NCI-H526 (cell line): ENCODE data around the gene DNAJC4.

Source experiments
- DNase-seq, 2 experiments: peaks; one replicate each; lab custom pipeline; 2025; lab: John Stamatoyannopoulos, UW

The DNAJC4 gene

DNA sequence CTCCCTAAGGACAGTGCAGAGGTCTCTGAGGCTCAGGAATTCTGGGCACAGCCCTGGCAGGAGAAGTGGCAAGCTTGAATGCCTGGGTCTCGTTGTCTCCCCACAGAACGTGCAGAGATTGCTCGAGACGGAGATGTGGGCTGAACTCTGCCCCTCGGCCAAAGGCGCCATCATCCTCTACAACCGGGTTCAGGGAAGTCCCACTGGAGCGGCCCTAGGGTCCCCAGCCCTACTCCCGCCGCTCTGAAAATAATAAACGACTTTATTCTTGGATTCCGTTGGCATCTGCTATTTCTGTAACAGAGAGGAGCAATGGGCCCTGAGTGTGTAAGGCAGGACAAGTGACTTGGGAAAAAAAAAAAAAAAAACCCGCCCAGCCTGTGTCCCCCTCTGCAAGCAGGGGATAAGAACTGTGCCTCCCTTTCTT, 591 bp upstream of the DNAJC4 start:
- no peak for DNase-seq

- no peak for DNase-seq
These were observed 627 bp downstream of the DNAJC4 start for GRCh38 chr11:64230985-64231365.

DNA sequence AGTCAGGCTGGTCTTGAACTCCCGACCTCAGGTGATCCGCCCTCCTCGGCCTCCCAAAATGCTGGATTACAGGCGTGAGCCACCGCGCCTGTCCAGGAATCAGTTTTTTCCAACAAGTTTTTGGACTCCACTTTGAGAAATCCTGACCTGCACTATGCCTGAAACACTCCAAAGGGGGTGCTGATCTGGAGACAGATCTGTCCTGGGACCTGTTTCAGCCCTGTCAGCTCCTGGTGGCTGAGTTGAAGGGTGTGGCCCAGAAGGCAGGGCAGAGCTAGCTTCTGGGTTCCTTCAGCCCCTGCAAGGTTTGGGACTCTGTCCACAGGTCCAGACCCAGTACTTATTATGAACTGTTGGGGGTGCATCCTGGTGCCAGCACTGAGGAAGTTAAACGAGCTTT, 1.2 kb downstream of the DNAJC4 start:
- DNase-seq, result no peak

DNA sequence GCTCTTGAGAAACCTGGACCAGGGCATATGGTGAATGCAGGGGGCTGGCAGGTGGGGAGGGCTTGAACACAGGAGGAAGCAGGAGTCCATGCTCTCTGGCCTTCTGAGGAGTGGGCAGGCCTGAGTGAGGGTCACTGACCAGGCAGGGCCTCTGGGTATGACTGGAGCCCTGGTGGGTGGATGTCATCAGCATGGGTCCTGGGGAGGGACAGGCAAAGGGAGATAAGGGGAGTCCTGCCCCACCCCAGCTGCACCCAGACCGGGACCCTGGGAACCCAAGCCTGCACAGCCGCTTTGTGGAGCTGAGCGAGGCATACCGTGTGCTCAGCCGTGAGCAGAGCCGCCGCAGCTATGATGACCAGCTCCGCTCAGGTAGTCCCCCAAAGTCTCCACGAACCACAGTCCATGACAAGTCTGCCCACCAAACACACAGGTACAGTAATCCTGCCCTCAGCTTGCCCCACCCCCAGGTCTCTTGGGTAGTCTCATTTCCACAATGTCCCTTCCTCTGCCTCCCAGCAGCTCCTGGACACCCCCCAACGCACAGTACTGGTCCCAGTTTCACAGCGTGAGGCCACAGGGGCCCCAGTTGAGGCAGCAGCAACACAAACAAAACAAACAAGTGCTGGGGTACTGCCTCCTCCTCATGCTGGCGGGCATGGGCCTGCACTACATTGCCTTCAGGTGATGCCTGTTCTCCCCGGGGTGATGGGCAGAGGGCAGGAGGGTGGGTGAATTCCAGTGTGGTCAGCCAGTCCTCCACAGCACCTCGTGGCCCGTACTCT, 2.0 kb downstream of the DNAJC4 start:
- no peak for DNase-seq

- DNase-seq, result no peak
These were observed 2.6 kb downstream of the DNAJC4 start for GRCh38 chr11:64232967-64233315.

DNA sequence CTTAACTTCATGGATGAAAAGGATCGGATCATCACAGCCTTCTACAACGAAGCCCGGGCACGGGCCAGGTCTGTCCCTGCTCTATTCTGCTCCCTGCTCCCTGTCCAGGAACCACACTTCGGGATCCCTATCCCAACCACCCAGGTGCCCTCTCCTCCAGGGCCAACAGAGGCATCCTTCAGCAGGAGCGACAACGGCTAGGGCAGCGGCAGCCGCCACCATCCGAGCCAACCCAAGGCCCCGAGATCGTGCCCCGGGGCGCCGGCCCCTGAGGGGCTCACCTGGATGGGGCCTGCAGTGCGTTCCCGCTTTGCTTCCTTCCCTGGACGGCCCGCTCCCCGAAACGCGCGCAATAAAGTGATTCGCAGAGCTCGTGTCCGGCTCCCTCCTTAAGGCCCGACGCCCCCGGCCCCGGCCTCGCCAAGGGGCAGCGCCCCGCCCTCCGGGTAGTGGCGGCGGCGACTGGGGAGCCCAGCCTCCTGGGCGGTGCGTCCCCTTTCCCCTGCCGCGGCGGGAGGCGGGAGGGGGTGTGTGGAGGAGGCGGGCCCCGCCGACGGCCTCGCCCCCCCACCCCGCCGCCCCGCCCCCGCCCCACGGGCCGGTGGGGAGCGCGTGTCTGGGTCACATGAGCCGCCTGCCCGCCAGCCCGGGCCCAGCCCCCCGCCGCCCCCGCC, 3.7 kb downstream of the DNAJC4 start, which contains the start of gene VEGFB:
VEGFB (plus strand) TSS at position 672 of the 674 bp plus-strand sequence. CDS start 250 bp downstream, outside the sequence.
- peak in 1 of 2 experiments; percentile 88 for DNase-seq

DNA sequence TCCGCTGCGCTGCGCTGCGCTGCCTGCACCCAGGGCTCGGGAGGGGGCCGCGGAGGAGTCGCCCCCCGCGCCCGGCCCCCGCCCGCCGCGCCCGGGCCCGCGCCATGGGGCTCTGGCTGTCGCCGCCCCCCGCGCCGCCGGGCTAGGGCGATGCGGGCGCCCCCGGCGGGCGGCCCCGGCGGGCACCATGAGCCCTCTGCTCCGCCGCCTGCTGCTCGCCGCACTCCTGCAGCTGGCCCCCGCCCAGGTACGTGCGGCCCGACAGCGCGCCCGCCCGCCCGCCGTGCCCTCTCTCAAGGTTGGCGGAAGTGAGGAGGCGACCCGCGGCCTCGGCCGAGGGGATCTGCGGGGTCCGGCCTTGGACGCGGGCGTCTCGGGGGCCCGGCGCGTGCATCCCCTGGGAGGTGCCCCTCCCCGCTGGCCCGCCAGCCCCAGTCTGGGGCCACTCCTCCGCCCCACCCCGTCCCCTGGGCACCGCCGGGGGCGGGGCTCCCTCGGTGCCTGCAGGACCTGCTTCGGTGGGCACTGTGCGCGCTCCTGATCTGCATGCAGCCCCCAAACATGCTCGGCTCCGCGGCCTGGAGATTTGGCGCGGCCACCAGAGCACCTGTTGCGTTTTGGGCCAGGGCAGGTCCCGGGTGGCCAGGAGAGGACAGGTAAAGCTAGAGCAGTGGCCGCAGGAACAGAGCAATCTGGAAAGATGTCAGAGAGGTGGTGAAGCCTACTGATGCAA, 4.5 kb downstream of the DNAJC4 start:
- DNase-seq, result peak in 1 of 2 experiments; percentile 83

GRCh38 chr11:64235437-64236161, 5.3 kb downstream of the DNAJC4 start:
- DNase-seq, result no peak

DNA sequence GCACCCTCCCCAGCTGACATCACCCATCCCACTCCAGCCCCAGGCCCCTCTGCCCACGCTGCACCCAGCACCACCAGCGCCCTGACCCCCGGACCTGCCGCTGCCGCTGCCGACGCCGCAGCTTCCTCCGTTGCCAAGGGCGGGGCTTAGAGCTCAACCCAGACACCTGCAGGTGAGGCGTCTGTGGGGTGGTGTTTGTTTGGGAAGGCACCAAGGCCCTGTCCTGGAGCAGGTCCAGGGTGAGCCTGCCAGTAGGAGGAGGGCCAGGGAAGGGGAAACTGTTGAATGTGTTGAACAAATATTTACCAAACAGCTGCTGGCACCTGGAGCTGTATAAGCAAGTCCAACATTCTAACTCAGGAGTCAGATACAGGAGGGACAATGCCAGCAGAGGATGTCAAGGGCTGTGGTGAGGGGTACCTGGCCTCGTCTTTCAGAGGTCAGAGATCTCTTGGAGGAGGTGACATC, 7.2 kb downstream of the DNAJC4 start:
- DNase-seq, result peak; percentile 63 to 79

DNA sequence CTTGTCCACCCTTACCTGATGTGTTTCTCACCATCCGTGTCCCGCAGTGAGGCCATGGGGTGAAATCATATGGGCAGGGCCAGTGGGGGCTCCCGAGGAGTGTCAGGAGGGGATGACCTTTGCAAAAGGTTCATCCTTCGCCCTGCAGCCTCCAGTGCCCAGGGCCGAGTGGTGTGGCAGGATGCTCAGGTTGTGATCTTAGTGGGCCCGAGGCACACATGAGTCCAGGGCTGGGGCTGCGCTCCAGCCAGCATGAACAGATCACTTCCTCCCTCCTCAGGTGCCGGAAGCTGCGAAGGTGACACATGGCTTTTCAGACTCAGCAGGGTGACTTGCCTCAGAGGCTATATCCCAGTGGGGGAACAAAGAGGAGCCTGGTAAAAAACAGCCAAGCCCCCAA, 7.7 kb downstream of the DNAJC4 start:
- no peak for DNase-seq

- no peak for DNase-seq
These were observed 8.7 kb downstream of the DNAJC4 start for GRCh38 chr11:64238999-64239398.

- DNase-seq, result no peak
These were observed 9.5 kb downstream of the DNAJC4 start for GRCh38 chr11:64239662-64240434.

- DNase-seq, result peak; percentile 93 to 99
These were observed 10.3 kb downstream of the DNAJC4 start, which contains the start of gene FKBP2 for GRCh38 chr11:64240435-64241240. Gene FKBP2 (plus strand): TSS chr11:64241095. CDS start chr11:64242388, 1,293 bp downstream.

DNA sequence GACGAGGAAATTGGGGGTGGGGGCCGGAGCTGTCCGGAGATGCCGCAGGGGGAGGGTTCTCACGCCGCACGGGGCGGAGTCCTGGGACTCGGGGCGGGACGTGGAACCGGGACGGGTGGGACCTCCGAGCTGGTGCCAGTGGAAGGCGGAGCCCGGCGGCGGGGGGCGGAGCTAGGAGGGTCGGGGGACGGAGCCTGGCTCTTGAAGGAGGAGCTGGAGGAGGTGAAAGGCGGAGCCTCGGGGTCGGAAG, 10.8 kb downstream of the DNAJC4 start:
- DNase-seq, result peak; percentile 95 to 100

DNA sequence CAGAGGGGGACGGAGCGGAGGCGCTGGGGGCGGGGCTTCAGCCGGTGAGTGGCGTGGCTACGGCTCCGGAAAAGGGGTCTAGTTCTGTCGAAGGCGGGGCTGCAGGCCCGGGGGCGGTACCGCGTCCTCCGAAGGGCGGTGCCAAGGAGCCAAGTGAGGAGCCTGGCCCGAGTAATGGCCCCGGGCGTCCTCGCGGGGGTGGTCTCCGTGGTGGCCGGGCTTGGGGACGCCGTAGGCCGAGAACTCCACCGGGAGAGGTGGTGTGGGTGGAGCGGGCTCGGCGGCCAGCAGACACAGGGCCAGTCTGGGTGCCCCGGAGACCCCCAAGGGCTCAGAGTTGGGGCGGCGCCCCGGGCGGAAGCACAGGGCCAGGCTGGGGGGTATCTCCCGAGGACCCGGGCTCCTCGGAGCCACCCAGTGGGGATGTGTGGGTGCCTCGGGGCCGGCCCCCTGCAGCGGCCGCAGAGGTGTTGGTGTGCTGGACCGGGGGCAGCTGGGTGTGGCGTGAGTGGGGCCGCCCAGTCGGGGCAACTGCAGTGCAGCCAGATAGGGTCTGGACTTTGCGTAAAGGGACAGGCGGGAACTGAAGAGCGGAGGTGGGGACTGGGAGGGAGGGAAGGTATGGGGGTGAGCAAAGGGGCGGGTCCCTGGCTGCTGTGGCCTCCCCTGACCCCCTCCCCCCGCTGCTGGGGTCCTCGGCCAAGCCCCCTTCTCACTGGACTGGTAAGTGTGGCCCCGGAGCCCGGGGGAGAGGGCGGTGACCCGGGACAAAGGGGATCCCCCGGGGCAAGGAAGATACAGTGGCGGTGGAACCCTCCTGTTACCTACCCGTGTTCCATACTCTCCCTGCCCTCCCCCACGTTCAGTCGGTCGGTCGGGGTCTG, 11.4 kb downstream of the DNAJC4 start:
- peak; percentile 59 to 72 for DNase-seq

DNA sequence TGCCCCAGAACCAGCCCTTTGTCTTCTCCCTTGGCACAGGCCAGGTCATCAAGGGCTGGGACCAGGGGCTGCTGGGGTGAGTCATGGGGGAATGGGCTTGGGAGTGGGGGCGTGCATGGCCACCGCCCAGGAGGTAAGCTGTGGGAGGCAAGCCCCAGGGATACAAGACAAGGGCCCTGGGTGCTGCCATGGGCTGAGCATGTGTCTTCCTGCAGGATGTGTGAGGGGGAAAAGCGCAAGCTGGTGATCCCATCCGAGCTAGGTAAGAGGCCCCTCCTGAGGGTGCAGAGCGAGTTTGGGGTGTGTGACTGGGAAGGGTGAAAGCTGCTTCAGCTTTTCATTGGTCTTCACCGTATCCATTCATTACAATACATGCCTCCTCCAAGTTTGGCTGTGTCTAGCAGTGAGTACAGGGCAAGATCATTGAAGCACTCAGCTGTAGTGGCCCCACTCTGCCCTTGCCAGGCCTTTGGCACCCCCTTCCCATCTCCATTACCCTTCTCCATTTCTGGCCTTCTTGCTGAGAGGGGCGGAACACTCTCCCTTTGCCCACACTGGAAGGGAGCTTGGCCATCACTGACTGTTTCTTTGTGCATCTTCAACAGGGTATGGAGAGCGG, 13.0 kb downstream of the DNAJC4 start:
- no peak for DNase-seq

DNA sequence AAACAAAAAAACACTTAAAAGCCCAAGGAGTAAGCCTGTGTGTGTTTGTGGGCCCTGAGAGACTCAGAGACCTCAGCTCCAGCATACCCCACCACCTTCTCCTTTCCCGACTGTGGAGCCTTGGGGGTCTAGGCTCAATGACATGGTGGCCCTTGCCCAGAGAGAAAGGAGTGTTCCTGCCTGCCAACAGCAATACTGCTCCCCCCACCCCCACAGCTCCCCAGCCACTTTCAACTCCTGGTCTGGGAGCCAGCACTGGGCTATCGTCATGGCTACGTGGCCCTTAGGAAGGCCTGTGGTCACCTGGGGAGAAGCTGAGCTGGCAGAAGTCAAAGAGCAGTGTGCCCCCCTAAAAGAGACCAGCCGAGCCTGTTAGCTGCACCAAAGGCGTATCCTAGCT, 13.8 kb downstream of the DNAJC4 start:
- no peak for DNase-seq

- no peak for DNase-seq
These were observed 14.6 kb downstream of the DNAJC4 start for GRCh38 chr11:64244966-64245365.

GRCh38 chr11:64245401-64245796, 15.1 kb downstream of the DNAJC4 start:
- peak in 1 of 2 experiments; percentile 49 for DNase-seq
